A549 (cell line): ENCODE measurements around the gene DMRT1. TPM values are rescaled to one million over a fixed set of nuclear protein-coding genes. Genes with fewer than 3 reads are reported as not detected.

Source experiments
- ATAC-seq, 2 experiments: fragments of 200-7000 bp in 1 of 2; fragments of >200 bp in 1 of 2; cut with Nextera tagmentation in 1 of 2; cut with Tn5 transposase in 1 of 2; 3 replicates each; pipeline versions ENCODE4 v1.8.0 to v1.9.1; 2018 to 2020; ENCODE audit warnings: mild to moderate bottlenecking in 1 of 2, moderate library complexity in 1 of 2
- CTCF ChIA-PET: fragments of 300-600 bp; sonication (Branson Sonifier 250); formaldehyde crosslinking; extraction: SDS; loops from one replicate; lab custom pipeline; 2021; ENCODE audit warnings: antibody characterized with exemption, inconsistent platforms; lab: Yijun Ruan, JAX
- POLR2A ChIA-PET: fragments of 350-600 bp; formaldehyde crosslinking; extraction: SDS; loops from one replicate; lab custom pipeline; 2021; ENCODE audit warnings: antibody characterized with exemption, inconsistent platforms; lab: Yijun Ruan, JAX
- DNase-seq, 2 experiments: peaks; one replicate each; pipeline versions ENCODE4 v3.0.0 to v3.0.0-alpha.2; 2011 to 2016; ENCODE audit warnings: low read depth in 1 of 2, low spot score in 1 of 2
- FAIRE-seq: peaks from 2 replicates; lab custom pipeline; 2011; peaks lifted over from hg19 to GRCh38; lab: Jason Lieb, UNC
- H3K27ac ChIP-seq, 2 experiments: fragments of >200 bp; sonication (Bioruptor Twin); formaldehyde crosslinking; 3 replicates each; pipeline ENCODE4 v1.5.1; 2016 to 2017
- H3K4me1 ChIP-seq: fragments of >200 bp; sonication (Bioruptor Twin); formaldehyde crosslinking; 3 replicates; pipeline ENCODE4 v1.6.1; 2016
- H3K4me2 ChIP-seq: fragments of >200 bp; sonication (Bioruptor Twin); formaldehyde crosslinking; 3 replicates; pipeline ENCODE4 v1.6.1; 2016
- H3K4me3 ChIP-seq: fragments of >200 bp; sonication (Bioruptor Twin); formaldehyde crosslinking; 3 replicates; pipeline ENCODE4 v1.5.1; 2016
- H3K9me3 ChIP-seq: fragments of >200 bp; sonication (Bioruptor Twin); formaldehyde crosslinking; 3 replicates; pipeline ENCODE4 v1.6.1; 2016
- CBX2 ChIP-seq: fragments of 200-600 bp; sonication (generic); IDR thresholded peaks from 2 replicates; pipeline ENCODE4 v1.6.1; 2016; ENCODE audit warnings: low read depth, mild to moderate bottlenecking, borderline replicate concordance
- CHD2 ChIP-seq: fragments of 150-350 bp; IDR thresholded peaks from 2 replicates; pipeline ENCODE4 v1.6.1; 2014; ENCODE audit warnings: low read length; ENCODE audit not compliant: partially characterized antibody
- CHD4 ChIP-seq: fragments of 200-600 bp; sonication (generic); IDR thresholded peaks from 2 replicates; pipeline ENCODE4 v1.6.1; 2016; ENCODE audit warnings: antibody characterized with exemption, mild to moderate bottlenecking, borderline replicate concordance
- CTCF ChIP-seq: fragments of >200 bp; sonication (Bioruptor Twin); formaldehyde crosslinking; IDR thresholded peaks from 3 replicates; pipeline ENCODE4 v1.5.1; 2016
- EHMT2 ChIP-seq: fragments of 200-600 bp; sonication (generic); IDR thresholded peaks from 2 replicates; pipeline ENCODE4 v1.6.1; 2016; ENCODE audit warnings: antibody characterized with exemption, low read depth, mild to moderate bottlenecking, moderate library complexity
- ESRRA ChIP-seq: fragments of 150-350 bp; IDR thresholded peaks from 2 replicates; pipeline ENCODE4 v1.6.1; 2014; ENCODE audit warnings: mild to moderate bottlenecking, low read length, borderline replicate concordance
- HMGXB4 ChIP-seq: fragments of 250-450 bp; sonication (Bioruptor Pico); IDR thresholded peaks from 2 replicates; pipeline ENCODE4 v1.5.0; 2021; ENCODE audit warnings: mild to moderate bottlenecking, moderate library complexity, borderline replicate concordance
- HOXA7 ChIP-seq: fragments of 250-450 bp; sonication (Bioruptor Pico); IDR thresholded peaks from 2 replicates; pipeline ENCODE4 v1.5.0; 2020; ENCODE audit warnings: mild to moderate bottlenecking, moderate library complexity
- JUN ChIP-seq, 2 experiments: fragments of >200 bp; sonication (Bioruptor Twin); formaldehyde crosslinking; IDR thresholded peaks; 2 replicates in 1 of 2; 3 replicates in 1 of 2; pipeline ENCODE4 v1.6.1; 2016 to 2017
- KDM5A ChIP-seq: fragments of 200-600 bp; sonication (generic); IDR thresholded peaks from 2 replicates; pipeline ENCODE4 v1.6.1; 2016; ENCODE audit warnings: antibody characterized with exemption, mild to moderate bottlenecking
- NPAS2 ChIP-seq: fragments of 250-450 bp; sonication (Bioruptor Pico); IDR thresholded peaks from 2 replicates; pipeline ENCODE4 v1.8.0; 2022; ENCODE audit warnings: mild to moderate bottlenecking, moderate library complexity, borderline replicate concordance
- POLR2A ChIP-seq: IDR thresholded peaks from 2 replicates; pipeline ENCODE4 v1.6.1; 2012; ENCODE audit warnings: mild to moderate bottlenecking, low read length
- RAD21 ChIP-seq, 2 experiments: fragments of >200 bp in 1 of 2; sonication (Bioruptor Twin) in 1 of 2; formaldehyde crosslinking in 1 of 2; IDR thresholded peaks in 1 of 2; conservative IDR thresholded peaks in 1 of 2; 2 replicates in 1 of 2; 3 replicates in 1 of 2; pipeline ENCODE4 v1.6.1; 2012 to 2018; ENCODE audit warnings: inconsistent platforms in 1 of 2
- RARB ChIP-seq: fragments of 250-450 bp; sonication (Bioruptor Pico); IDR thresholded peaks from 2 replicates; pipeline ENCODE4 v1.8.0; 2021; ENCODE audit warnings: mild to moderate bottlenecking, moderate library complexity
- RFX5 ChIP-seq: fragments of 450-650 bp; IDR thresholded peaks from 2 replicates; pipeline ENCODE4 v1.7.1; 2014; ENCODE audit warnings: antibody characterized with exemption, mild to moderate bottlenecking, moderate library complexity
- SREBF2 ChIP-seq: fragments of 450-650 bp; IDR thresholded peaks from 2 replicates; pipeline ENCODE4 v1.6.1; 2014; ENCODE audit warnings: mild to moderate bottlenecking, moderate library complexity
- ZC3H11A ChIP-seq: fragments of 450-650 bp; IDR thresholded peaks from 2 replicates; pipeline ENCODE4 v1.6.1; 2014; ENCODE audit warnings: antibody characterized with exemption, mild to moderate bottlenecking
- WGBS: methylation state at CpG from one replicate; pipeline ENCODE4 v1.1.6; 2017; ENCODE audit errors: missing lambda C conversion rate; 5-methylcytosine and 5-hydroxymethylcytosine counted together
- polyA plus RNA-seq, 4 experiments: library from polyadenylated mRNA; depleted of rRNA in 3 of 4; stranded (reverse); fragments of >200 nt; fragmentation: RNase III in 1 of 4; extraction: RNeasy Plus Mini Kit Qiagen cat#74134 plus additional on column Dnase treatment in 1 of 4; gene quantifications; 2 replicates in 3 of 4; 3 replicates in 1 of 4; pipeline ENCODE4 v1.2.3, GENCODE V29; 2011 to 2017
- TF ChIP-seq, protein P1 (sequence below): fragments of 250-450 bp; sonication (Bioruptor Pico); IDR thresholded peaks from 2 replicates; pipeline ENCODE4 v1.5.0; 2020; ENCODE audit warnings: low read depth, mild to moderate bottlenecking, moderate library complexity
- TF ChIP-seq, protein P2 (sequence below): IDR thresholded peaks from 2 replicates; pipeline ENCODE4 v1.6.1; 2012

Gene DMRT1
- polyA plus RNA-seq, 2 of the 4 experiments (the other 2 are of a cell fraction) = not detected

- TF ChIP-seq, protein P1, sequence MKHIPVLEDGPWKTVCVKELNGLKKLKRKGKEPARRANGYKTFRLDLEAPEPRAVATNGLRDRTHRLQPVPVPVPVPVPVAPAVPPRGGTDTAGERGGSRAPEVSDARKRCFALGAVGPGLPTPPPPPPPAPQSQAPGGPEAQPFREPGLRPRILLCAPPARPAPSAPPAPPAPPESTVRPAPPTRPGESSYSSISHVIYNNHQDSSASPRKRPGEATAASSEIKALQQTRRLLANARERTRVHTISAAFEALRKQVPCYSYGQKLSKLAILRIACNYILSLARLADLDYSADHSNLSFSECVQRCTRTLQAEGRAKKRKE = no peak
- no peak for TF ChIP-seq SREBF2
Measured at GRCh38 chr9:933356-933755, 91.9 kb downstream of the DMRT1 start (continued).

DNA sequence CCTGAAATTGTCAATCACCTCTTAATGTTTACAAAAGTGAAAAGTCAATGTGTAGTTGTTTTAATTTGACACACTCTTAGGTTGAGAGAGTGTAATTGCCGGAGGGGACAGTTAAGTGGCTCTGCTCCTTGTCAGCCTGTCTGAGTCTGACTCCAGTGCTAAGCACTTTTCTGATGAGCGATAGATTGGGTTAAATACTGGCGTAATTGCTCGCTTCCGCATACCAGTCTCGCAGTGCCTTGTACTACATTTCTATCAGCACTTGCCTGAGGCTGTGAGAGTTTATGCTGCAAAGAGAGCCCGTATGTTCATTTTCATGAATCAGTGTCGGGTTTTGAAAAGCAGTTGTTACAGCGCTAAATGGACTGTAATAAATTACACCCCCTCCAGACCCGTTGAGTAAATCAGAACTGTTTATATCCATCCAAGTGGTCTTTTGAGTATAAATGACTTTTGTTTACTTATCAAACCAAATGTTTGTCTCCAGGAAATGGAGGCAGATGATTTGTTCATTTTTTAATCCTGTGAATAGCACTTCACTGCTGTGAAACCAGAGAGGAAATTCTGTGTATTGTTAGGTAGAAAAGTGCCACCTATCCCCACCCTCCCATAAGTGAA is 94.0 kb downstream of the DMRT1 start:
- TF ChIP-seq CBX2 = no peak
- TF ChIP-seq, all 56 proteins: peak for 0
- Histone ChIP-seq H3K27ac (no peak overlapping the region), H3K4me1 (no peaks in the 10 kb centered on the region), H3K9me3 (peaks cover 21% of the 10 kb centered on the region; the same call in 2 of the 3 replicates), H3K4me3 (no peak overlapping the region), H3K4me2 (no peak overlapping the region)
- ChIA-PET POLR2A (no interaction called here), CTCF (interaction anchor here (0.7 kb wide), 1 partner anchor 36 kb away, joined by 3 read pairs; no protein-coding TSS in a partner anchor)
- WGBS = 23% methylated on average over 10 of the region's 10 CpGs
- DNase-seq (no peak), ATAC-seq (no peak), FAIRE-seq (no peak)

DNA sequence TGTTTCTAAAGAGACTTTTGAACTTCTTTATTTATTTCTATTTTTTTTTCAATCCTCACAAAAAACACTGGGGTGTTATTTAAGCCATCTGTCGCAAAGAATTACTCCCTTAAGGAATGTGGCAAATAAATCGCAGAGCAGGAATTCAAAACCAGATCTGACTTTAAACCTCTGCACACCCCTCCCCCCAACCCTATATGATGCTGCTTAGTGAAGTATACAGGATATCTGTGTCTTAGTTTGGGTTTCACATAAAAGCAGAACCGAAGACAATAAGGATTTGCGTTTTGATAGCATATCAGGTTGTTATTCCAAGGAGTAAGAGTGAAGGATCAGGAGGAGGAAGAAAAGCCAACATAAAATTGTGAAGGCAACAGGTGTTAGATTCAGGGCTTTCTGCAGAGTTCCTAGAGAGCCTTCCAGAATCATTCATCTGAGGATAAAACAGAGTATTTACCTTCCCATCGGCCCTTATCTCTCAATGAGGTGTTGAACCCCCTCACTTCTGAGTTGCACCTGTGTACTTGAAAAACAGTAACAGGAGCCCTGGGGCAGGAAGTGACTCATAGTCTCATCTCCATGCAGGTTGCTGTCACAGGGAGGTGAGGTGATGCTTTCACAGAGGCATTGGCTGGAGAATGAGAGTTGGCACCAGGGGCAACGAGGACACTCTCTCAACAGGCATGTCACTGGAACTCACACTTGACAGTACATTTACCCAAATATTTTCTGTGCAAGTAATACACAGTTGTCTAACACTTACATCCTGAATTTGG is 101.5 kb downstream of the DMRT1 start:
- peaks cover 13% of the 10 kb centered on the region; the same call in 2 of the 3 replicates for H3K9me3 ChIP-seq
- ChIA-PET POLR2A (no interaction called here), CTCF (interaction anchor here (1.0 kb wide), 1 partner anchor 62 kb away, joined by 3 read pairs; no protein-coding TSS in a partner anchor)
- H3K27ac ChIP-seq = no peak overlapping the region
- DNase-seq (no peak), ATAC-seq (no peak), FAIRE-seq (no peak)
- H3K4me1 ChIP-seq = no peaks in the 10 kb centered on the region
- H3K4me2 ChIP-seq = no peak overlapping the region
- no peak overlapping the region for H3K4me3 ChIP-seq
- no peak for TF ChIP-seq CHD4
- no peak for TF ChIP-seq NPAS2 (CRISPR knock-in tag)
- no peak for TF ChIP-seq CTCF
- no peak for TF ChIP-seq KDM5A
- TF ChIP-seq HOXA7 (CRISPR knock-in tag) = no peak
- TF ChIP-seq CHD2 = no peak
- TF ChIP-seq CBX2 = no peak
- TF ChIP-seq, protein P2, sequence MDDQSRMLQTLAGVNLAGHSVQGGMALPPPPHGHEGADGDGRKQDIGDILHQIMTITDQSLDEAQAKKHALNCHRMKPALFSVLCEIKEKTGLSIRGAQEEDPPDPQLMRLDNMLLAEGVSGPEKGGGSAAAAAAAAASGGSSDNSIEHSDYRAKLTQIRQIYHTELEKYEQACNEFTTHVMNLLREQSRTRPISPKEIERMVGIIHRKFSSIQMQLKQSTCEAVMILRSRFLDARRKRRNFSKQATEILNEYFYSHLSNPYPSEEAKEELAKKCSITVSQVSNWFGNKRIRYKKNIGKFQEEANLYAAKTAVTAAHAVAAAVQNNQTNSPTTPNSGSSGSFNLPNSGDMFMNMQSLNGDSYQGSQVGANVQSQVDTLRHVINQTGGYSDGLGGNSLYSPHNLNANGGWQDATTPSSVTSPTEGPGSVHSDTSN = no peak
- TF ChIP-seq ZC3H11A = no peak
- no peak for TF ChIP-seq EHMT2
- TF ChIP-seq POLR2A = no peak
- no peak for TF ChIP-seq JUN (IDR thresholded peaks at IDR 0.05)
- no peak for TF ChIP-seq RAD21 (conservative IDR thresholded peaks at IDR 0.05 in 1 of 2, IDR thresholded peaks at IDR 0.05 in 1 of 2)
- TF ChIP-seq ESRRA = no peak
- no peak for TF ChIP-seq HMGXB4 (CRISPR knock-in tag)
- no peak for TF ChIP-seq RARB
- no peak for TF ChIP-seq RFX5
- 12% methylated on average over 6 of the region's 6 CpGs for WGBS
